H1 (cell line): Measurements from ENCODE around the gene FOXA2. TPM values are rescaled to one million over a fixed set of nuclear protein-coding genes. Genes with fewer than 3 reads are reported as not detected.

ENCODE experiments used
- CTCF ChIA-PET: fragments of 300-600 bp; sonication (Branson Sonifier 250); formaldehyde crosslinking; loops from one replicate; lab custom pipeline; 2021; ENCODE audit not compliant: partially characterized antibody; lab: Charles Lee
- POLR2A ChIA-PET: fragments of 300-600 bp; sonication (Branson Sonifier 250); formaldehyde crosslinking; loops from one replicate; lab custom pipeline; 2021; ENCODE audit warnings: inconsistent platforms; ENCODE audit not compliant: partially characterized antibody; lab: Charles Lee
- DNase-seq, 2 experiments: peaks; one replicate each; pipeline versions ENCODE4 v3.0.0 to v3.0.0-alpha.2; 2010 to 2022; ENCODE audit warnings: low spot score in 2 of 2, low read depth in 1 of 2, mixed read lengths in 1 of 2
- FAIRE-seq: peaks from 2 replicates; lab custom pipeline; 2011; peaks lifted over from hg19 to GRCh38; lab: Jason Lieb, UNC
- H2AFZ ChIP-seq: 2 replicates; pipeline ENCODE4 v1.8.1; 2012; ENCODE audit warnings: low read length, inconsistent platforms
- H2AK5ac ChIP-seq: 2 replicates; pipeline ENCODE4 v1.6.1; 2013; ENCODE audit warnings: low read depth, low read length
- H2BK120ac ChIP-seq: replicated peaks from 2 replicates; pipeline ENCODE3; 2013; ENCODE audit warnings: low read depth, low read length, inconsistent platforms
- H2BK12ac ChIP-seq: 2 replicates; pipeline ENCODE4 v1.6.1; 2013; ENCODE audit warnings: low read depth, low read length
- H2BK15ac ChIP-seq: 2 replicates; pipeline ENCODE4 v1.6.1; 2013; ENCODE audit warnings: low read length
- H2BK20ac ChIP-seq: 2 replicates; pipeline ENCODE4 v1.6.1; 2013; ENCODE audit warnings: low read length
- H2BK5ac ChIP-seq: 2 replicates; pipeline ENCODE4 v1.6.1; 2013; ENCODE audit warnings: low read depth, low read length
- H3K14ac ChIP-seq: 2 replicates; pipeline ENCODE4 v1.6.1; 2013; ENCODE audit warnings: inconsistent platforms; ENCODE audit not compliant: insufficient read length
- H3K18ac ChIP-seq: 2 replicates; pipeline ENCODE4 v1.6.1; 2013; ENCODE audit warnings: low read length; ENCODE audit errors: extremely low read depth
- H3K23ac ChIP-seq: 2 replicates; pipeline ENCODE4 v1.6.1; 2013; ENCODE audit warnings: inconsistent platforms; ENCODE audit not compliant: insufficient read length
- H3K23me2 ChIP-seq: 2 replicates; pipeline ENCODE4 v1.6.1; 2013; ENCODE audit warnings: low read depth, low read length
- H3K27ac ChIP-seq: 2 replicates; pipeline ENCODE4 v1.6.1; 2011; ENCODE audit warnings: low read depth, low read length, inconsistent platforms
- H3K27me3 ChIP-seq, 4 experiments: replicated peaks in 1 of 4; 1 replicate in 1 of 4; 2 replicates in 3 of 4; pipeline versions ENCODE4 v1.6.1 to v1.8.1; 2011 to 2013; ENCODE audit warnings: low read length in 3 of 4, mild to moderate bottlenecking in 3 of 4, inconsistent platforms in 2 of 4, mixed read lengths in 2 of 4, moderate library complexity in 1 of 4; ENCODE audit not compliant: control insufficient read depth in 3 of 4, insufficient read depth in 3 of 4; ENCODE audit errors: extremely low read depth in 1 of 4
- H3K36me3 ChIP-seq, 4 experiments: 2 replicates each; pipeline versions ENCODE4 v1.6.1 to v1.8.1; 2011 to 2013; ENCODE audit warnings: mild to moderate bottlenecking in 4 of 4, low read length in 3 of 4, moderate library complexity in 2 of 4, control low read depth in 1 of 4, inconsistent platforms in 1 of 4; ENCODE audit not compliant: insufficient read depth in 4 of 4, control insufficient read depth in 2 of 4
- H3K4ac ChIP-seq: replicated peaks from 2 replicates; pipeline ENCODE3; 2013; ENCODE audit warnings: low read length, low read depth, mixed read lengths, inconsistent platforms; ENCODE audit not compliant: insufficient read length
- H3K4me1 ChIP-seq, 4 experiments: replicated peaks in 1 of 4; 1 replicate in 1 of 4; 2 replicates in 3 of 4; pipeline versions ENCODE4 v1.6.1 to v1.8.1; 2011 to 2013; ENCODE audit warnings: low read length in 3 of 4, inconsistent platforms in 2 of 4, mixed read lengths in 1 of 4; ENCODE audit not compliant: insufficient read depth in 4 of 4, control insufficient read depth in 3 of 4
- H3K4me2 ChIP-seq, 2 experiments: 2 replicates each; pipeline versions ENCODE4 v1.6.1 to v1.8.1; 2011 to 2013; ENCODE audit warnings: low read depth in 2 of 2, low read length in 2 of 2, control low read depth in 1 of 2, inconsistent platforms in 1 of 2, mild to moderate bottlenecking in 1 of 2; ENCODE audit not compliant: insufficient read depth in 1 of 2
- H3K4me3 ChIP-seq, 4 experiments: fragments of 200-600, 300-600 bp in 1 of 4; sonication (generic), shearing (Covaris generic), sonication (Bioruptor Twin) in 1 of 4; 2 replicates each; pipeline versions ENCODE4 v1.5.1 to v1.8.1; 2011 to 2016; ENCODE audit warnings: low read length in 4 of 4, low read depth in 3 of 4, control low read depth in 2 of 4, inconsistent platforms in 2 of 4, mild to moderate bottlenecking in 2 of 4, mixed read lengths in 1 of 4, moderate library complexity in 1 of 4; ENCODE audit not compliant: insufficient read depth in 2 of 4; ENCODE audit errors: extremely low read depth in 1 of 4
- H3K56ac ChIP-seq: replicated peaks from 2 replicates; pipeline ENCODE3; 2013; ENCODE audit warnings: low read depth, mild to moderate bottlenecking, mixed read lengths, low read length, inconsistent platforms; ENCODE audit not compliant: insufficient read length
- H3K79me1 ChIP-seq: 2 replicates; pipeline ENCODE4 v1.6.1; 2013; ENCODE audit warnings: low read depth, low read length, control low read depth
- H3K79me2 ChIP-seq, 2 experiments: 2 replicates each; pipeline versions ENCODE4 v1.6.1 to v1.8.1; 2012 to 2013; ENCODE audit warnings: low read length in 2 of 2, mild to moderate bottlenecking in 2 of 2, inconsistent platforms in 1 of 2; ENCODE audit not compliant: insufficient read depth in 2 of 2, control insufficient read depth in 1 of 2
- H3K9ac ChIP-seq, 4 experiments: replicated peaks in 1 of 4; 1 replicate in 1 of 4; 2 replicates in 3 of 4; pipeline versions ENCODE4 v1.6.1 to v1.8.1; 2011 to 2013; ENCODE audit warnings: low read depth in 3 of 4, low read length in 3 of 4, control low read depth in 2 of 4, mild to moderate bottlenecking in 2 of 4, moderate library complexity in 2 of 4, inconsistent platforms in 1 of 4; ENCODE audit errors: extremely low read depth in 1 of 4
- H3K9me3 ChIP-seq, 2 experiments: 2 replicates each; pipeline versions ENCODE4 v1.6.1 to v1.8.1; 2012 to 2013; ENCODE audit warnings: mild to moderate bottlenecking in 2 of 2, moderate library complexity in 2 of 2, control low read depth in 1 of 2, inconsistent platforms in 1 of 2, low read depth in 1 of 2, low read length in 1 of 2, mixed read lengths in 1 of 2; ENCODE audit not compliant: insufficient read depth in 2 of 2
- H4K20me1 ChIP-seq, 2 experiments: replicated peaks in 1 of 2; 2 replicates each; pipeline versions ENCODE3 to v1.8.1; 2011 to 2013; ENCODE audit warnings: inconsistent platforms in 2 of 2, low read length in 2 of 2, mild to moderate bottlenecking in 1 of 2; ENCODE audit not compliant: insufficient read depth in 2 of 2, control insufficient read depth in 1 of 2
- H4K5ac ChIP-seq: 2 replicates; pipeline ENCODE4 v1.6.1; 2013; ENCODE audit warnings: low read length, low read depth, mixed read lengths, inconsistent platforms; ENCODE audit not compliant: insufficient read length
- H4K8ac ChIP-seq: 2 replicates; pipeline ENCODE4 v1.8.0; 2013; ENCODE audit warnings: mild to moderate bottlenecking, moderate library complexity, low read length, inconsistent platforms; ENCODE audit not compliant: insufficient read depth; ENCODE audit errors: extremely low read depth
- H4K91ac ChIP-seq: replicated peaks from 2 replicates; pipeline ENCODE3; 2013; ENCODE audit warnings: low read length, mixed read lengths, inconsistent platforms; ENCODE audit not compliant: insufficient read length
- CHD2 ChIP-seq: IDR thresholded peaks from 2 replicates; pipeline ENCODE4 v1.6.1; 2012; ENCODE audit warnings: low read length, improper control_type of control experiment
- EZH2 ChIP-seq: fragments of 200-600 bp; sonication (generic); IDR thresholded peaks from 2 replicates; pipeline ENCODE4 v1.7.1; 2012; ENCODE audit warnings: low read depth, mild to moderate bottlenecking, moderate library complexity, low read length, inconsistent platforms; ENCODE audit not compliant: severe bottlenecking
- JUN ChIP-seq: IDR thresholded peaks from 2 replicates; pipeline ENCODE4 v1.6.1; 2011; ENCODE audit warnings: low read depth, mild to moderate bottlenecking, improper control_type of control experiment, low read length
- POLR2AphosphoS5 ChIP-seq: IDR thresholded peaks from 2 replicates; pipeline ENCODE4 v1.6.1; 2011; ENCODE audit warnings: low read depth, low read length
- SUZ12 ChIP-seq: fragments of 200-600 bp; sonication (generic); IDR thresholded peaks from 2 replicates; pipeline ENCODE4 v1.6.1; 2012; ENCODE audit warnings: mild to moderate bottlenecking, inconsistent platforms, low read length, moderate library complexity, mixed read lengths
- TAF1 ChIP-seq: IDR thresholded peaks from 2 replicates; pipeline ENCODE4 v1.6.1; 2011; ENCODE audit warnings: mild to moderate bottlenecking, low read depth, low read length
- TBP ChIP-seq: IDR thresholded peaks from 2 replicates; pipeline ENCODE4 v1.6.1; 2011; ENCODE audit warnings: low read depth, low read length, improper control_type of control experiment
- WGBS, 2 experiments: shearing (Covaris generic) in 1 of 2; methylation state at CpG; one replicate each; pipeline versions ENCODE4 v1.1.6 to v1.1.7; 2013 to 2015; ENCODE audit warnings: low lambda C conversion rate in 2 of 2, mixed read lengths in 2 of 2, inconsistent platforms in 1 of 2, low coverage in 1 of 2, missing lambda C conversion rate in 1 of 2; ENCODE audit not compliant: insufficient replicate concordance in 2 of 2, insufficient coverage in 1 of 2, insufficient read length in 1 of 2; ENCODE audit errors: extremely low coverage in 1 of 2, missing lambda C conversion rate in 1 of 2; 5-methylcytosine and 5-hydroxymethylcytosine counted together
- polyA plus RNA-seq, 7 experiments: library from polyadenylated mRNA; depleted of rRNA in 3 of 7; stranded (reverse) in 5 of 7; unstranded in 2 of 7; fragments of >200 nt in 5 of 7; fragments of 200-250 nt in 2 of 7; gene quantifications; 1 replicate in 5 of 7; 2 replicates in 1 of 7; 4 replicates in 1 of 7; pipeline versions ENCODE4 v1.2.1 to v1.2.3, GENCODE V29; 2011 to 2013; ENCODE audit warnings: missing spikeins in 2 of 7, mixed read lengths in 2 of 7
- total RNA-seq: library from RNA; stranded (reverse); fragmentation: NEBNext Ultra II Directional; extraction: Animal tissue kit (Norgen Biotek cat#: 25700); gene quantifications from 2 replicates; pipeline ENCODE4 v1.2.1, GENCODE V29; 2021

Gene FOXA2
- total and polyA plus RNA-seq, 2 of the 8 experiments (the other 6 are each of a cell fraction or from before 2014, with no cell fraction given) = not detected

- no peak overlapping the region for H4K5ac ChIP-seq
- H2BK20ac ChIP-seq = no peak overlapping the region; the same call in 1 of the 2 replicates
- peaks cover 9 to 20% (median 13%) of the 10 kb centered on the region in 4 experiments for H3K4me1 ChIP-seq
- H3K18ac ChIP-seq = no peak overlapping the region
- no peak overlapping the region for H2BK120ac ChIP-seq
- H2BK12ac ChIP-seq = peak overlapping the region; percentile 87; the same call in 1 of the 2 replicates
- no peak overlapping the region for H3K9ac ChIP-seq
- POLR2A ChIA-PET = interaction anchor here (0.9 to 1.3 kb wide), 2 partner anchors 11 to 19 kb away, joined by 3 to 5 read pairs; no protein-coding TSS in a partner anchor
- H2AFZ ChIP-seq = no peak overlapping the region
- no peak overlapping the region for H3K56ac ChIP-seq
- H4K91ac ChIP-seq = no peak overlapping the region
- H3K4me2 ChIP-seq = peak overlapping the region; percentile 47 to 59; a peak in 1 of 4 replicates
- no peak for FAIRE-seq
- no peak overlapping the region for H4K8ac ChIP-seq
- no peaks in the 10 kb centered on the region for H3K79me2 ChIP-seq
- H3K27ac ChIP-seq = no peak overlapping the region
- H4K20me1 ChIP-seq = peaks cover 11 to 12% of the 10 kb centered on the region in 2 experiments
- no peak overlapping the region; the same call in 1 of the 2 replicates for H2AK5ac ChIP-seq
- H3K23ac ChIP-seq = no peak overlapping the region
- H3K4ac ChIP-seq = no peak overlapping the region
- peaks cover 0 to 15% (median 0%) of the 10 kb centered on the region in 4 experiments; a peak in 1 of 8 replicates for H3K36me3 ChIP-seq
- no peaks in the 10 kb centered on the region for H3K79me1 ChIP-seq
- H3K23me2 ChIP-seq = peaks cover 3% of the 10 kb centered on the region; the same call in 1 of the 2 replicates
- DNase-seq = no peak
- H3K27me3 ChIP-seq = peaks cover 80 to 97% (median 94%) of the 10 kb centered on the region in 4 experiments
- CTCF ChIA-PET = interaction anchor here (0.7 to 4.9 kb wide), 63 partner anchors 11 to 1076 kb away, joined by 3 to 82 read pairs (median 5); partner anchors contain the start of gene PAX1
- no peak overlapping the region for H2BK5ac ChIP-seq
- H3K14ac ChIP-seq = no peak overlapping the region
- peaks cover 0 to 3% of the 10 kb centered on the region in 2 experiments; a peak in 1 of 4 replicates for H3K9me3 ChIP-seq
- TF ChIP-seq TAF1 (no peak), CHD2 (no peak), JUN (no peak), SUZ12 (peak; percentile 68; the same call in 1 of the 2 replicates), TBP (no peak), EZH2 (peak; percentile 59), POLR2AphosphoS5 (no peak)
- 22% methylated on average over 29 of the region's 29 CpGs; no CpG with 5 or more reads in 1 of the 2 experiments for WGBS, 2 experiments
- 0 out of 8 replicates have a peak overlapping the region, but pooled peaks of 1 of the 4 experiments have one; percentile 52 for H3K4me3 ChIP-seq
- no peak overlapping the region for H2BK15ac ChIP-seq
Measured at GRCh38 chr20:22585786-22586493, 1.6 kb upstream of the FOXA2 start.
